Loucy (cell line): ENCODE results near the gene ATG16L2.

Source experiments
- H2AFZ ChIP-seq: fragments of 200-600 bp; sonication (generic); 2 replicates; pipeline ENCODE4 v1.6.0; 2016; ENCODE audit warnings: antibody characterized with exemption, mild to moderate bottlenecking, low read length, moderate library complexity
- H3F3A ChIP-seq: fragments of 200-600 bp; 2 replicates; pipeline ENCODE4 v1.6.0; 2016; ENCODE audit warnings: antibody characterized with exemption, low read depth, mild to moderate bottlenecking
- H3K27me3 ChIP-seq: fragments of 200-600 bp; sonication (generic); 2 replicates; pipeline ENCODE4 v1.6.1; 2014; ENCODE audit warnings: low read length, mild to moderate bottlenecking; ENCODE audit not compliant: insufficient read depth, poor library complexity, severe bottlenecking
- H3K36me3 ChIP-seq: fragments of 200-600 bp; sonication (generic); 2 replicates; pipeline ENCODE4 v1.6.1; 2016; ENCODE audit warnings: low read length; ENCODE audit not compliant: insufficient read depth
- H3K4me1 ChIP-seq: fragments of 200-600 bp; sonication (generic); 2 replicates; pipeline ENCODE4 v1.5.1; 2014; ENCODE audit warnings: low read length, mild to moderate bottlenecking; ENCODE audit not compliant: insufficient read depth, poor library complexity, severe bottlenecking
- H3K4me2 ChIP-seq: fragments of 200-600 bp; sonication (generic); 2 replicates; pipeline ENCODE4 v1.6.0; 2014; ENCODE audit warnings: antibody characterized with exemption, low read length, low read depth, mild to moderate bottlenecking; ENCODE audit not compliant: poor library complexity, severe bottlenecking
- H3K4me3 ChIP-seq: fragments of 200-600 bp; sonication (generic); 2 replicates; pipeline ENCODE4 v1.5.1; 2014; ENCODE audit warnings: low read length, mild to moderate bottlenecking, mixed read lengths; ENCODE audit not compliant: poor library complexity, severe bottlenecking
- H3K79me2 ChIP-seq: fragments of 200-600 bp; sonication (generic); 2 replicates; pipeline ENCODE4 v1.6.1; 2014; ENCODE audit warnings: low read length; ENCODE audit not compliant: insufficient read depth
- H3K9ac ChIP-seq: fragments of 200-600 bp; sonication (generic); 2 replicates; pipeline ENCODE4 v1.6.0; 2014; ENCODE audit warnings: mild to moderate bottlenecking, low read depth, low read length, moderate library complexity; ENCODE audit not compliant: poor library complexity, severe bottlenecking
- H3K9me2 ChIP-seq: fragments of 200-600 bp; sonication (generic); replicated peaks from 2 replicates; pipeline ENCODE4 v1.6.1; 2016; ENCODE audit warnings: low read depth, low read length, mixed read lengths
- H3K9me3 ChIP-seq: fragments of 200-600 bp; sonication (generic); 2 replicates; pipeline ENCODE4 v1.6.1; 2014; ENCODE audit warnings: mild to moderate bottlenecking, antibody characterized with exemption, low read length, low read depth; ENCODE audit not compliant: insufficient read depth
- H4K20me1 ChIP-seq: fragments of 200-600 bp; sonication (generic); 2 replicates; pipeline ENCODE4 v1.6.0; 2014; ENCODE audit warnings: antibody characterized with exemption, low read length, mild to moderate bottlenecking; ENCODE audit not compliant: insufficient read depth, poor library complexity, severe bottlenecking
- EZH2phosphoT487 ChIP-seq: fragments of 200-600 bp; IDR thresholded peaks from 2 replicates; pipeline ENCODE4 v1.6.1; 2018; ENCODE audit warnings: antibody characterized with exemption, mild to moderate bottlenecking, moderate library complexity, borderline replicate concordance
- TF ChIP-seq, protein P1 (sequence below): fragments of 200-600 bp; sonication (generic); conservative IDR thresholded peaks from 2 replicates; pipeline ENCODE4 v1.5.1; 2014; ENCODE audit warnings: mild to moderate bottlenecking, antibody characterized with exemption, low read length

ATG16L2 gene

DNA sequence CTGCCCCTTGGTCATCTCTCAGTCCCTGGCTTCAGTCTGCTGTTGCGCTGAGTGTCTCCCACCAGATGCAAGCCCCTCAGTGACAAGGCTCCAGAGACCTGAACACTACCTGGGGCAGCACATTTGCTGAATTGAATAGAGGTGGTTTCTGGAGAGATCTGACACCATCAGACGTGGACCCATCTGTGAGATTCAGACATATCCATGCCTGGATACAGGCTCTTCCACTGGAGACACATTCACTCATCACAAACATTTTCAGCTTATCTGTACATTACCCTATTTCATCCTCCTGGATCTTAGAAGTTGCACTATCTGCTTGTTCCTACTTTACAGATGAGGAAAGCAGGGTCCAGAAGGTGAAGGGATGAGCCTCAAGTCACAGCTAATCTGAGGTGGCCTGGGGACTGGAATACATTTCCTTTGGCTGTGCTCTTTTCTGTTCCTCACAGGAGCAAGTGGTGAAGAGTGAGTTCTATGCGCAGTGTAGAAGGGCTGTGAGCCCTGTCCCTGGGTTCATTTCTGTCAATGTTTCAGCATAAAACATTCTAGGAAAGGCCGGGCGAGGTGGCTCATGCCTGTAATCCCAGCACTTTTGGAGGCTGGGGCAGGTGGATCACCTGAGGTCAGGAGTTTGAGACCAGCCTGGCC, 19.0 kb downstream of the ATG16L2 start:
- H3K4me1 ChIP-seq, result no peaks in the 10 kb centered on the region
- no peaks in the 10 kb centered on the region for H4K20me1 ChIP-seq
- TF ChIP-seq, protein P1, sequence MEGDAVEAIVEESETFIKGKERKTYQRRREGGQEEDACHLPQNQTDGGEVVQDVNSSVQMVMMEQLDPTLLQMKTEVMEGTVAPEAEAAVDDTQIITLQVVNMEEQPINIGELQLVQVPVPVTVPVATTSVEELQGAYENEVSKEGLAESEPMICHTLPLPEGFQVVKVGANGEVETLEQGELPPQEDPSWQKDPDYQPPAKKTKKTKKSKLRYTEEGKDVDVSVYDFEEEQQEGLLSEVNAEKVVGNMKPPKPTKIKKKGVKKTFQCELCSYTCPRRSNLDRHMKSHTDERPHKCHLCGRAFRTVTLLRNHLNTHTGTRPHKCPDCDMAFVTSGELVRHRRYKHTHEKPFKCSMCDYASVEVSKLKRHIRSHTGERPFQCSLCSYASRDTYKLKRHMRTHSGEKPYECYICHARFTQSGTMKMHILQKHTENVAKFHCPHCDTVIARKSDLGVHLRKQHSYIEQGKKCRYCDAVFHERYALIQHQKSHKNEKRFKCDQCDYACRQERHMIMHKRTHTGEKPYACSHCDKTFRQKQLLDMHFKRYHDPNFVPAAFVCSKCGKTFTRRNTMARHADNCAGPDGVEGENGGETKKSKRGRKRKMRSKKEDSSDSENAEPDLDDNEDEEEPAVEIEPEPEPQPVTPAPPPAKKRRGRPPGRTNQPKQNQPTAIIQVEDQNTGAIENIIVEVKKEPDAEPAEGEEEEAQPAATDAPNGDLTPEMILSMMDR, result no peak
- TF ChIP-seq EZH2phosphoT487, result no peak
- no peaks in the 10 kb centered on the region for H3K9me2 ChIP-seq
- no peak overlapping the region for H3K9ac ChIP-seq
- H3F3A ChIP-seq, result no peaks in the 10 kb centered on the region
- no peak overlapping the region for H2AFZ ChIP-seq
- H3K79me2 ChIP-seq, result no peaks in the 10 kb centered on the region
- no peaks in the 10 kb centered on the region for H3K27me3 ChIP-seq
- H3K4me2 ChIP-seq, result no peak overlapping the region
- no peaks in the 10 kb centered on the region for H3K9me3 ChIP-seq
- no peak overlapping the region for H3K4me3 ChIP-seq
- H3K36me3 ChIP-seq, result peaks cover 66% of the 10 kb centered on the region

DNA sequence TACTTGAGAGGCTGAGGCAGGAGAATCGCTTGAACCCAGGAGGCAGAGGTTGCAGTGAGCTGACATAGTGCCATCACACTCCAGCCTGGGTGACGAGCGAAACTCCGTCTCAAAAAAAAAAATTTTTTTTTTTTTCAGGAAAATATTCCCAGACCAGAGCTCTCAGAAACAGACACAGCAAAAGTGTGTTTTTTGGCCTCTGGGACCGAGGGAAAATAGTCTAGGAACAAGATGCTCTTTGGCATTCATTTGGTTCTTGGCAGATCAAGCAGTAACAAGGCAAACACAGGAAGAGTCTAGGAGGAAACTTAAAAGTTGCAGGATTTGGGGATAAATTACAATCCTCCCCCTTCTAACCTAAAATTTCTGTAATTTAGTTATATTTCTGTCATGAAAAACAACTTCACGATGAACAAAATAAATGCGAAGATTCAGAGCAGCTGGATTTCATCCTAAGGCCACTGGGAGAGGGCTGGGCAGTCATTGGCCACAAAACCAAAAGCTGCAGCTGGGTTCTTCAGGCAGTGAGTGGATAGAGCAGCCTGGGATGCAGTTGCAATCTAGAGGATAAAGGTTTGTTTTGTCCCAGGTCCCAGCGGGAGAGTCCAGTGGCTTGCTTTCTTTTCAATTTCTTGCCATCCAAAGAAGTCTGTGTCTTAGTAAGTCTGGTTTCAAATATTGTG, 19.7 kb downstream of the ATG16L2 start:
- Histone ChIP-seq H3K4me1 (no peaks in the 10 kb centered on the region), H3K36me3 (peaks cover 67% of the 10 kb centered on the region), H3K4me3 (no peak overlapping the region), H3K79me2 (no peaks in the 10 kb centered on the region), H3F3A (no peaks in the 10 kb centered on the region), H4K20me1 (no peaks in the 10 kb centered on the region), H3K9ac (no peak overlapping the region), H3K27me3 (no peaks in the 10 kb centered on the region), H3K4me2 (no peak overlapping the region), H3K9me3 (no peaks in the 10 kb centered on the region), H2AFZ (no peak overlapping the region), H3K9me2 (no peaks in the 10 kb centered on the region)
- TF ChIP-seq, protein P1, result no peak
- no peak for TF ChIP-seq EZH2phosphoT487

DNA sequence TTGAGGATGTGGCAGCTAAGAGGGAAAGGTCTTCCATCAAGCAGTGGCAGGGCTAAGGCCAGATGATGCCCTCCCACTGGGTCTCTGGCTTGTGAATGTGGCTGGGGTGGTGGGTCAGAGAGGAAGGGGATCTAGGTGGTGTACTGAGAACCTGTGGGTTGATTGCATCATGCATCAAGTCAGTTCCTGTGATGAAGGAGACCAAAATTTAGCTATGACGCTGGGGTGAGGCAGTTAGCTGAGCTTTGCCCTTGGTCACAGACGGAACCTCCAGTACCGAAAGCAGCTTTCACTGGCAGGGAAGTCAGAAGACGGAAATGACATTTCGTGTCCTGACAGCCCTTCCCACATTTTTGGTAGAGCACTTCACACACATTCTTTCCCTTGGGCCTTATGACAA, 20.7 kb downstream of the ATG16L2 start:
- no peak for TF ChIP-seq EZH2phosphoT487
- TF ChIP-seq, protein P1, result no peak
- Histone ChIP-seq H4K20me1 (no peaks in the 10 kb centered on the region), H2AFZ (no peak overlapping the region), H3K4me2 (no peak overlapping the region), H3K79me2 (no peaks in the 10 kb centered on the region), H3K36me3 (peaks cover 69% of the 10 kb centered on the region), H3K9ac (no peak overlapping the region), H3K27me3 (no peaks in the 10 kb centered on the region), H3F3A (no peaks in the 10 kb centered on the region), H3K9me3 (no peaks in the 10 kb centered on the region), H3K4me1 (no peaks in the 10 kb centered on the region), H3K9me2 (no peaks in the 10 kb centered on the region), H3K4me3 (no peak overlapping the region)
